HUDEP-2 (cell line): ENCODE measurements around the gene MANBA.

ENCODE experiments used
- DNase-seq, 76 experiments: peaks; one replicate each; lab custom pipeline; 2025; ENCODE audit not compliant: unreplicated experiment in 76 of 76; lab: John Stamatoyannopoulos, UW

MANBA gene

GRCh38 chr4:102599886-102600285 lies 160.9 kb downstream of the MANBA start:
- no peak for DNase-seq

- DNase-seq, result no peak
Observed at GRCh38 chr4:102599455-102599854, 161.3 kb downstream of the MANBA start.

GRCh38 chr4:102598762-102599374 lies 161.9 kb downstream of the MANBA start:
- no peak for DNase-seq

- no peak for DNase-seq
Observed at GRCh38 chr4:102598086-102598761, 162.5 kb downstream of the MANBA start.

GRCh38 chr4:102596532-102596931 lies 164.2 kb downstream of the MANBA start:
- DNase-seq, result no peak

GRCh38 chr4:102594000-102594399 lies 166.8 kb downstream of the MANBA start:
- DNase-seq, result no peak

GRCh38 chr4:102593147-102593546 lies 167.6 kb downstream of the MANBA start:
- no peak for DNase-seq

- no peak for DNase-seq
Observed at GRCh38 chr4:102592256-102592655, 168.5 kb downstream of the MANBA start.

- DNase-seq, result no peak
Observed at GRCh38 chr4:102589743-102590142, 171.0 kb downstream of the MANBA start.

GRCh38 chr4:102586644-102587021 lies 174.1 kb downstream of the MANBA start:
- DNase-seq, result no peak

- DNase-seq, result no peak
Observed at GRCh38 chr4:102586002-102586643, 174.6 kb downstream of the MANBA start.

GRCh38 chr4:102585329-102585728 lies 175.4 kb downstream of the MANBA start:
- DNase-seq, result no peak

GRCh38 chr4:102584091-102584490 lies 176.7 kb downstream of the MANBA start:
- DNase-seq, result no peak
